ENCODE data around the gene FAXDC2.

The FAXDC2 gene

DNA sequence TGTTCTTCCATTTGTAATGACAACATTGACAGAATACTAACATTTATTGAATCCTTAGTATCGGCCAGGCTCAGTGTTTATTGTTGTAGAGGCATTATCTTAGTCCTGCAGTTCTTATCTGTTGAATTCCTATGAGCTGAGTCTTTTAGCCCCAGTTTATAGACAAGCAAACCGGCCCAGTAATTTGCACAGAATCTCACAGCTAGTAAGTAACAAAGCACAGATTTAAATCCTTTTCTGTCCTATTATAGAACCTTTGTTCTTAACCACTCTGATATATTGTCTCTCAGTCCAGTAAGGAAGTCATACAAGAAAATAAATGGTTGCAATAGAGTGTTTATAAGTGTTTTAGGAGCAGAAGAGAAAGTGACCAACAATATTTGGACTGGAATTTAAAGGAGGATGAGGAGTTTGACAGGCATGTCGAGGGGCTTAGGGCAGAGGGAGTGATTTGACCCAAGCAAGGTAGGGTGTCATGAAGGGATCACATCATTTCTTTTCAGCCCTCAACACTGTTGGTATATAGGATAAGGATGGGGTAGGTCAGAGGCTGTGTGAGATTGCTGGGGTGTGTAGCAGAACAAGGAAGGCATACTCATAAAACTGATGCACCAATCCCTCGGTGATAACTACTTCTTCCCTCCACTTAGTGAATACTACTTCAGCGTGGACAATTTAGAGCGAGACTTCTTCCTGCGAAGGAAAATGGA, 55.7 kb downstream of the FAXDC2 start:
- no peak for DNase-seq

- DNase-seq: no peak
Observed at GRCh38 chr5:154793599-154794524, 56.5 kb downstream of the FAXDC2 start.

GRCh38 chr5:154791535-154791934, 58.9 kb downstream of the FAXDC2 start:
- no peak for DNase-seq

DNA sequence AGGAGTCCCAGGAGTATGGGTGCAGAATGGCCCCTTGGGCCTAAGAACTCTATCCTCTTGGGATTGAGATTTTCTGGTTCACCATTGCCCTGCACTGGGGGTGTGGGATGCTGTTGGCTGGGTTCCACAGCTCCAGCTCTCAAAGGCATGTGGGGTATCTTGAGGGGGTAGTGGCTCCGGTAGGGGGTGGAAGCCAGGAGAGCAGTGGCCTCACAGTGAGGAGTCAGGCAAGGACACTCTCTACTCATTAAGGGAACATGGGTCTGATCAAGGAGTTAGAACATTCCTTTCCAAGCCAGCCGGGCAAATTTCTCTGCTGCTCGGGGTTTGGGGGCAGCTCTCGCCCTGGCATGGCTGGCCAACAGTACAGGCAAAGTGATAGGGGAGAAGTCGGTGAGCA, 62.2 kb downstream of the FAXDC2 start:
- DNase-seq: no peak

DNA sequence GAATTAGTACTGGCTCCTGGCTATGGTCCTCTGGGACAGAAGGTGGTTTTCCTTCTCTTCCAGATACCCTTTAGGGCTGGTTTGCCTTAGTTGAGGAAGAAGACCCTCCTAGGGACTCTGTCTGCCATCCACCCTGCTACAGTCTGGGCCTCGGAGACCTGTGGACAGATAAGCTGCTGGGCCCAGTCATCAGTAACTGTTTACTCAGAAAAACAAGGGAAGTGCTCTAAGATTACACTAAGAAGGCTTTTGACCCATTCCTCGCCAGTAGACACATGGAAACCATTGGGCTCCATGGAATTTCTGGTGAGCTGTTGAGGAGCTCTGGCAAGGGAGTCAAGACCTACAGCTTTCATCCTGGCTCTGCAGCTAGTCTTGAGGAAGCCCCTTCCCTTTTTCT, 64.0 kb downstream of the FAXDC2 start:
- no peak for DNase-seq

- no peak for DNase-seq
Observed at GRCh38 chr5:154784856-154785255, 65.5 kb downstream of the FAXDC2 start.

DNA sequence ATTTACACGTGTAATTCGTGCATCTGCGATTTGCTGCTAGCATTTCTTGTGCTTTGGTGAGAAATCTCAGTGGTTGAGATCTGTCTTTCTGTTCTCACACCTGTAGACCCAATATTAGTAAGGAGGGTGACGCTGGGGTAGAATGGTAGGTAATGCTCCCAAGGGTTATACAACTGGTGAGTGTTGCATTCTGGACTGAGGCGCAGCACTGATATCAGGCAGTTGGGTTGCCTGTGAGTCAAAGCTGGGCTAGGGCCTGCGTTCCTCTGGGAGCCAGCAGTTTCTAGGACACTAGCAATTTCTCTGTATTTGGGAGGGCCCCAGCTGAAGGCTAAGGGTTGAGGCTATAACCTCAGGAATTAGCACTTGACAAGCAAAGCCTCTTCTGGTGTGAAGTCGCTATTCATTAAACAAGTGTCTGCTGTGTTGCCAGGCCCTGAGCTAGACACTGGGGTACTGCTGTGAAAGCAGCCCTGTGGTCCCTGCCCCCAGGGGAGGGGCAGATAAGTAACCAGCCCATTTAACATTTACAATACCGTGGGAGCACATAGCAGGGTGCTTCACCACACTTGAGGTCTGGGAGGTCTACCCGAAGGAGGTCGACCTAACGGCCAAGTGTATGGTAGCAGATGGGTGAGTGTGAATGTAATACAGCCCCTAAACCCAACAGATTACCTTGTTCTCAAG, 66.5 kb downstream of the FAXDC2 start:
- DNase-seq: no peak

DNA sequence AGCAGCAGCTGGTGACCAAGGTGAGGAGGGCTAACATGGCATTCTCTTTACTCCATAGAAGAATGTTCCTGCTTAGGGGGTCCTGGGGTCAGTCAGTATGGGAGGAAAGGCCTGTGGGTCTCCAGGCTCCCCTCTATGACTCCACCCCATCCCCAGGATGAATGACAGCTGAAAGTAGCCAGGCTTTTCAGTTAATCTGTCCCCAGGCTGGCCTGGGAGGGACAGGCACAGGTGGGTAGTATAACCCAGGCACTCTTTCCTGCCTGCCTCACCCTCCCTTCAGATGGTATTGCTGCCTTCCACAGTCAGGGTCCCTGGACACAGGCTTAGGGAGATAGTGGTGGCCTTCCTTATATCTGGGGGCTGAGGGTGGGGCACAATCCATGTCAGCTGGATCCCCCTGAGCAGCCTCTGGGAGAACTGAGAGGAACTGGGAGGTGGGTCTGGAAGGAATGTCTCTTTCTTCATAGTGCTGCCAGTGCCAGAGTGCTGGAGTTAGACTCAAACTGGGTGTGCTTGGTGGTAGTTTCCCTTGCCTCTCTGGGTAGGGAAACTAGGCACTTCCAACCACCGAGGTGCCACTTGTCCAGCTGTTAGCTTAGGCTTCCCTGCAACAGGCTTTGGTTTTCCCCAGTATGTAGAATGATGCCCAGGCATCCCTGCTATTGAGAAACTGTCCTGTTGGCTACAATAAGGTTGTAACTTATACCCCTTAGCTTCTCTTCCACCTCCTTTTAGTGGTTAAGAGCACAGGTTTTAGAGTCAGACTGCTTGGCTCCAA, 67.4 kb downstream of the FAXDC2 start:
- no peak for DNase-seq

DNA sequence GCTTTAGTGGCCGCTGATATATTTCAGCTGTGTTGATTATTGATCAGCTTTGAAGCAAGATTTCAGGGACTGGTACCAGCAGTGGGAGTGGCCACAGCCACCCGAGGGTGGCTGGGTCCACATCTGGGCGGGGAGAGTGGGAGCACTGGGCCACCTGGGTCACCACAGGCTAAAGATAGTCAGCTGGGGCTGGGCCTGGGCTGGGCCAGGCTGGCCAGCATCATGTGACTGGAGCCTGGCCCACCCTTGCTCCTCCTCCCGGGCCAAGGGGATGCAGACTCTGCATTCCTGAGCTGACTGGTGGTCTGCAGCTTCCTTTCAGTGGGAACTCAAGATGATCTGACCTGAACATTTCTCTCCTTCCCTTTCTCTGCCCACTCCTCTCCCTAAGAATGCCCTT, 68.1 kb downstream of the FAXDC2 start:
- no peak for DNase-seq

DNA sequence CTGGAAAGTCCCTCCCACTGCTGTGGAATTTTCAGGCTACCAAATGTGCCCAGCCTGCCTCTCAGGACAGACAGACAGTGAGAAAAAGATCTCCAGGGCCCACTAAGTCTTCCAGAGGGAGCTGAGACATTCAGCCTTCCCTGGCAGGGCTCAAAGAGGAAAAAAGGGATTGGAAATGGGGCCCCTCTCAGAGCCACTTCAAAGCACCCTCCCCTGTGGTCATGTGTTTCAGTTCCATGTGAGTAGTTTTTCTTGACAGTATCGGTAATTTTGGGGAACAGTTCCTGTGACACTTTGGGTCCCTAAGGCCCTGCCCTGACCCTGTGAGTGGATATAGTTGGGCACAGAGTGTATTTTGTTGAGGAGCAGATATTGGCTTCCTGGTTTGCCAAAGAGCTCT, 70.3 kb downstream of the FAXDC2 start:
- no peak for DNase-seq

GRCh38 chr5:154779105-154779504, 71.3 kb downstream of the FAXDC2 start:
- DNase-seq: no peak

GRCh38 chr5:154778534-154778933, 71.9 kb downstream of the FAXDC2 start:
- no peak for DNase-seq

DNA sequence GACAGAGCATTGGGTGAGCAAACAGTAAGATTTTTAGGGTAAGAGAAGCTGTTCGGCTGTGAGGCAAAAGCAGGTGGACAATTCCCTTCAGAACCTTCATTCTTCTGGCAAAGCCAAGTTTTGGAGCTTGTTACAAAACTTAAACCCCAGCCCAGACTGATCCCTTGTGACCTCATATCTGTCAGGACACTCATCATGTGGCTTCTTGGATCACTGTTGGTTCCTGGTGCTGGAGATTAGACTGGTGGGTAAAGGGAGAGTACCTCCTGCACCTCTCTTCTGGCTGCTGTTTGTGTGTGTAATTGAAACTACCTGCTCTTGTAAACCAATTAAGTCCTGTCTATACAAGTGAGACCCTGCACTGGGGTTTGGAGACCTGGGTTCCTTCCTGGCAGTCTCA, 74.2 kb downstream of the FAXDC2 start:
- DNase-seq: no peak

GRCh38 chr5:154773326-154773725, 77.1 kb downstream of the FAXDC2 start:
- DNase-seq: no peak

DNA sequence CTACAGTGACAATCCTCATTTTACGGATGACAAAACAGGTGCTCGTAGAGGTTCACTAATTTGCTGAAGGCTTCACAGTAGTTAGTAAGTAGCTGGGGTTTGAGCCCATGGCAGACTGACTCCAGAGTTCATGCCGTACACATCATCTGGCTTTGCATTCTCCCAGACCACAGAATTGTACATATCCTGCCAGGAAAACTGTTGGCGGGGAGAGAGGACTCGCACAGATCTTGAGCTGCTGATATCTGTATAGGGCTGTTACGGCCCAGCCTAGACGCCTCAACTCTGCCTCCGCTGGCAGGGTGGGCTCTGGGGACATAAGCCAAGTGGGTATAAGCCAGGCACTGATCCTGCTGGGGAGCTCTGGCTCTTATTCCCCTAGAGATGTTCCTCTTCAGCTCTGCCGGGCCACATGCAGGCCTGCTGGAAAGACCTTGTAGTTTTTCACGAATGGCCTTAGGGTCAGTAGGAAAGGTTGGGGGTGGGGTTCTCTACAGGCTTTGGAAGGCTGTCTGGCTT, 79.0 kb downstream of the FAXDC2 start:
- no peak for DNase-seq

- DNase-seq: no peak
Observed at GRCh38 chr5:154770111-154770510, 80.3 kb downstream of the FAXDC2 start.

Data from CD4-positive, alpha-beta T cell treated with Interleukin-1 beta for 1 hour (primary cell).